Measurements from ENCODE around the gene EFCAB6. TPM values are rescaled to one million over a fixed set of nuclear protein-coding genes. Genes with fewer than 3 reads are reported as not detected.

The EFCAB6 gene
- total and polyA plus RNA-seq, 2 donors (not counting 3 experiments of a cell fraction or from before 2014, with no cell fraction given) = 0.07 to 0.31 TPM

- TF ChIP-seq EZH2 (IDR thresholded peaks at IDR 0.05; ENCODE audit: borderline replicate concordance, low read depth, low read length, severe bottlenecking) = no peak
- TF ChIP-seq FOS (IDR thresholded peaks at IDR 0.05; ENCODE audit: borderline replicate concordance, insufficient read depth, low read length) = no peak
- TF ChIP-seq GATA2 (IDR thresholded peaks at IDR 0.05; ENCODE audit: insufficient read depth, insufficient read length, low read depth, low read length) = no peak
- BruUV-seq (replicated peaks) = no TSS peak
- DNase-seq (ENCODE audit: low read depth, low spot score) (no peak), FAIRE-seq (no peak)
- H3K9me1 ChIP-seq (replicated peaks; ENCODE audit: control insufficient read depth, extremely low read depth, insufficient read depth, low read length) = no peaks in the 10 kb centered on the region
- no peaks in the 10 kb centered on the region for H3K36me3 ChIP-seq (ENCODE audit: control insufficient read depth in 2 of 2, extremely low read depth in 1 of 2, insufficient read depth in 2 of 2, low read length in 2 of 2)
- H4K20me1 ChIP-seq (replicated peaks; ENCODE audit: control insufficient read depth, extremely low read depth, insufficient read depth, low read length) = no peaks in the 10 kb centered on the region
- ChIA-PET POLR2A (no interaction called here), CTCF (no interaction called here)
- H3K27ac ChIP-seq (ENCODE audit: insufficient read depth, low read depth, low read length) = no peak overlapping the region
- no peaks in the 10 kb centered on the region for H3K27me3 ChIP-seq (ENCODE audit: control insufficient read depth in 2 of 2, insufficient read depth in 2 of 2, low read length in 2 of 2)
- no peak overlapping the region for H3K4me3 ChIP-seq (replicated peaks in 1 of 3; ENCODE audit: insufficient read depth in 1 of 3, low read depth in 1 of 3, low read length in 3 of 3)
- no peaks in the 10 kb centered on the region for H3K79me2 ChIP-seq (ENCODE audit: control insufficient read depth, insufficient read depth, low read length)
- no peaks in the 10 kb centered on the region for H3K9me3 ChIP-seq (replicated peaks; ENCODE audit: control insufficient read depth, insufficient read depth, low read length)
- no peak overlapping the region for H3K4me2 ChIP-seq (ENCODE audit: insufficient read depth, low read length)
- no peak overlapping the region for H2AFZ ChIP-seq (ENCODE audit: low read depth, low read length)
- dilution Hi-C loops (cut with MboI; ENCODE audit: extremely low pct_ligation_motif_present, low sequenced_read_pairs) = no loop called here
- intact Hi-C loops (cut with micrococcal nuclease) = no loop called here
- H3K4me1 ChIP-seq (ENCODE audit: control insufficient read depth, extremely low read depth, insufficient read depth, low read length) = no peaks in the 10 kb centered on the region
- no peak overlapping the region for H3K9ac ChIP-seq (replicated peaks; ENCODE audit: extremely low read depth, insufficient read depth, low read length)
Observed at GRCh38 chr22:43550024-43550620, 262.0 kb downstream of the EFCAB6 start.

GRCh38 chr22:43546186-43546585, 265.9 kb downstream of the EFCAB6 start:
- Histone ChIP-seq H2AFZ (ENCODE audit: low read depth, low read length) (no peak overlapping the region), H3K27ac (ENCODE audit: insufficient read depth, low read depth, low read length) (no peak overlapping the region), H3K9me1 (replicated peaks; ENCODE audit: control insufficient read depth, extremely low read depth, insufficient read depth, low read length) (no peaks in the 10 kb centered on the region), H3K9ac (replicated peaks; ENCODE audit: extremely low read depth, insufficient read depth, low read length) (no peak overlapping the region), H3K79me2 (ENCODE audit: control insufficient read depth, insufficient read depth, low read length) (no peaks in the 10 kb centered on the region), H3K4me1 (ENCODE audit: control insufficient read depth, extremely low read depth, insufficient read depth, low read length) (no peaks in the 10 kb centered on the region), H3K27me3 (ENCODE audit: control insufficient read depth in 2 of 2, insufficient read depth in 2 of 2, low read length in 2 of 2) (no peaks in the 10 kb centered on the region), H3K4me2 (ENCODE audit: insufficient read depth, low read length) (no peak overlapping the region), H3K36me3 (ENCODE audit: control insufficient read depth in 2 of 2, extremely low read depth in 1 of 2, insufficient read depth in 2 of 2, low read length in 2 of 2) (no peaks in the 10 kb centered on the region), H4K20me1 (replicated peaks; ENCODE audit: control insufficient read depth, extremely low read depth, insufficient read depth, low read length) (no peaks in the 10 kb centered on the region), H3K9me3 (replicated peaks; ENCODE audit: control insufficient read depth, insufficient read depth, low read length) (no peaks in the 10 kb centered on the region), H3K4me3 (replicated peaks in 1 of 3; ENCODE audit: insufficient read depth in 1 of 3, low read depth in 1 of 3, low read length in 3 of 3) (no peak overlapping the region)
- POLR2A ChIA-PET = no interaction called here
- CTCF ChIA-PET = no interaction called here
- no peak for DNase-seq (ENCODE audit: low read depth, low spot score)
- TF ChIP-seq MYC (IDR thresholded peaks at IDR 0.05; ENCODE audit: low read depth, low read length) (no peak), JUN (IDR thresholded peaks at IDR 0.05; ENCODE audit: borderline replicate concordance, insufficient read depth, insufficient read length, low read depth) (no peak), POLR2A (IDR thresholded peaks at IDR 0.05; ENCODE audit: low read depth, low read length) (no peak), EZH2 (IDR thresholded peaks at IDR 0.05; ENCODE audit: borderline replicate concordance, low read depth, low read length, severe bottlenecking) (no peak), FOS (IDR thresholded peaks at IDR 0.05; ENCODE audit: borderline replicate concordance, insufficient read depth, low read length) (no peak), MAX (IDR thresholded peaks at IDR 0.05; ENCODE audit: insufficient read depth, insufficient read length) (no peak), POLR2AphosphoS5 (IDR thresholded peaks at IDR 0.05; ENCODE audit: insufficient read depth, low read depth, low read length) (no peak), GATA2 (IDR thresholded peaks at IDR 0.05; ENCODE audit: insufficient read depth, insufficient read length, low read depth, low read length) (no peak)
- TF ChIP-seq, protein P1, sequence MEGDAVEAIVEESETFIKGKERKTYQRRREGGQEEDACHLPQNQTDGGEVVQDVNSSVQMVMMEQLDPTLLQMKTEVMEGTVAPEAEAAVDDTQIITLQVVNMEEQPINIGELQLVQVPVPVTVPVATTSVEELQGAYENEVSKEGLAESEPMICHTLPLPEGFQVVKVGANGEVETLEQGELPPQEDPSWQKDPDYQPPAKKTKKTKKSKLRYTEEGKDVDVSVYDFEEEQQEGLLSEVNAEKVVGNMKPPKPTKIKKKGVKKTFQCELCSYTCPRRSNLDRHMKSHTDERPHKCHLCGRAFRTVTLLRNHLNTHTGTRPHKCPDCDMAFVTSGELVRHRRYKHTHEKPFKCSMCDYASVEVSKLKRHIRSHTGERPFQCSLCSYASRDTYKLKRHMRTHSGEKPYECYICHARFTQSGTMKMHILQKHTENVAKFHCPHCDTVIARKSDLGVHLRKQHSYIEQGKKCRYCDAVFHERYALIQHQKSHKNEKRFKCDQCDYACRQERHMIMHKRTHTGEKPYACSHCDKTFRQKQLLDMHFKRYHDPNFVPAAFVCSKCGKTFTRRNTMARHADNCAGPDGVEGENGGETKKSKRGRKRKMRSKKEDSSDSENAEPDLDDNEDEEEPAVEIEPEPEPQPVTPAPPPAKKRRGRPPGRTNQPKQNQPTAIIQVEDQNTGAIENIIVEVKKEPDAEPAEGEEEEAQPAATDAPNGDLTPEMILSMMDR (IDR thresholded peaks at IDR 0.05; ENCODE audit: extremely low read depth in 1 of 2, insufficient read depth in 1 of 2, low read depth in 1 of 2, low read length in 2 of 2) = no peak
- dilution Hi-C loops (cut with MboI; ENCODE audit: extremely low pct_ligation_motif_present, low sequenced_read_pairs) (no loop called here), intact Hi-C loops (cut with micrococcal nuclease) (no loop called here)
- no peak for FAIRE-seq
- BruUV-seq (replicated peaks) = no TSS peak

Data from endothelial cell of umbilical vein (primary cell).